Smooth muscle cell (in vitro differentiated cells): ENCODE data around the gene C22orf15. TPM values are rescaled to one million over a fixed set of nuclear protein-coding genes. Genes with fewer than 3 reads are reported as not detected.
A peak's percentile ranks its signal among the peaks of the same experiment; 100 is the strongest.

Source experiments
- DNase-seq: peaks from one replicate; lab custom pipeline; 2025; ENCODE audit not compliant: unreplicated experiment; lab: John Stamatoyannopoulos, UW
- H2AFZ ChIP-seq: fragments of 200-600 bp; sonication (generic); 2 replicates; pipeline ENCODE4 v1.6.0; 2016; ENCODE audit warnings: antibody characterized with exemption, low read depth, mild to moderate bottlenecking
- H3F3A ChIP-seq: fragments of 200-600 bp; sonication (generic); 2 replicates; pipeline ENCODE4 v1.6.0; 2017; ENCODE audit warnings: antibody characterized with exemption, low read depth
- H3K27ac ChIP-seq: fragments of 200-600 bp; sonication (generic); 2 replicates; pipeline ENCODE4 v1.5.1; 2016; ENCODE audit warnings: low read depth, mild to moderate bottlenecking
- H3K27me3 ChIP-seq: fragments of 200-600 bp; sonication (generic); 2 replicates; pipeline ENCODE4 v1.6.1; 2016; ENCODE audit warnings: low read depth, mild to moderate bottlenecking
- H3K36me3 ChIP-seq: fragments of 200-600 bp; sonication (generic); 2 replicates; pipeline ENCODE4 v1.5.1; 2016; ENCODE audit warnings: low read depth
- H3K4me1 ChIP-seq: fragments of 200-600 bp; sonication (generic); 2 replicates; pipeline ENCODE4 v1.5.1; 2016; ENCODE audit warnings: low read depth
- H3K4me2 ChIP-seq: fragments of 200-600 bp; sonication (generic); 2 replicates; pipeline ENCODE4 v1.6.0; 2016; ENCODE audit warnings: mild to moderate bottlenecking
- H3K4me3 ChIP-seq: fragments of 200-600 bp; sonication (generic); 2 replicates; pipeline ENCODE4 v1.5.1; 2016; ENCODE audit warnings: mild to moderate bottlenecking
- H3K79me2 ChIP-seq: fragments of 200-600 bp; sonication (generic); 2 replicates; pipeline ENCODE4 v1.6.0; 2016; ENCODE audit warnings: low read depth, mild to moderate bottlenecking
- H3K9ac ChIP-seq: fragments of 200-600 bp; sonication (generic); 2 replicates; pipeline ENCODE4 v1.6.0; 2016; ENCODE audit warnings: low read depth
- H3K9me3 ChIP-seq: fragments of 200-600 bp; sonication (generic); replicated peaks from 2 replicates; pipeline ENCODE4 v1.5.1; 2016; ENCODE audit warnings: low read depth
- H4K20me1 ChIP-seq: fragments of 200-600 bp; sonication (generic); 2 replicates; pipeline ENCODE4 v1.6.0; 2016; ENCODE audit warnings: low read depth
- CTCF ChIP-seq: fragments of 200-600 bp; sonication (generic); IDR thresholded peaks from 2 replicates; pipeline ENCODE4 v1.5.1; 2017; ENCODE audit warnings: borderline replicate concordance, mild to moderate bottlenecking, antibody characterized with exemption; ENCODE audit not compliant: insufficient read depth, poor library complexity, severe bottlenecking
- WGBS: methylation state at CpG from one replicate; pipeline ENCODE4 v1.1.7; 2016; ENCODE audit warnings: low lambda C conversion rate; 5-methylcytosine and 5-hydroxymethylcytosine counted together
- polyA plus RNA-seq: library from polyadenylated mRNA; unstranded; fragments of >200 nt; fragmentation: Nextera tagmentation; extraction: Ambion mirVana; gene quantifications from 2 replicates; pipeline ENCODE4 v1.2.1, GENCODE V29; 2016
- total RNA-seq: library from RNA; depleted of rRNA; stranded (reverse); fragments of >200 nt; gene quantifications from 2 replicates; pipeline ENCODE4 v1.2.3, GENCODE V29; 2014

The C22orf15 gene
- total and polyA plus RNA-seq, 2 experiments from 2014 or later, result 1.5 TPM; not detected in 1

- no peak for DNase-seq
- peaks cover 8% of the 10 kb centered on the region for H3K4me1 ChIP-seq
- no peaks in the 10 kb centered on the region for H3K27me3 ChIP-seq
- H3K4me3 ChIP-seq, result no peak overlapping the region
- H3K4me2 ChIP-seq, result peak overlapping the region; percentile 46
- peaks cover 9% of the 10 kb centered on the region for H3K36me3 ChIP-seq
- no peak overlapping the region for H2AFZ ChIP-seq
- no peaks in the 10 kb centered on the region for H3K9me3 ChIP-seq
- peaks cover 55% of the 10 kb centered on the region for H3K79me2 ChIP-seq
- H3F3A ChIP-seq, result no peaks in the 10 kb centered on the region
- H3K9ac ChIP-seq, result no peak overlapping the region
- H4K20me1 ChIP-seq, result peaks cover 94% of the 10 kb centered on the region
- H3K27ac ChIP-seq, result no peak overlapping the region
- TF ChIP-seq CTCF, result no peak
- 91% methylated on average over 25 of the region's 25 CpGs for WGBS
Observed at GRCh38 chr22:23791738-23792645, 29.2 kb downstream of the C22orf15 start.

- H3K79me2 ChIP-seq, result peaks cover 45% of the 10 kb centered on the region
- WGBS, result 99% methylated on average over 8 of the region's 8 CpGs
Observed at GRCh38 chr22:23793326-23793725, 30.5 kb downstream of the C22orf15 start.

GRCh38 chr22:23796461-23796860, 33.7 kb downstream of the C22orf15 start:
- Histone ChIP-seq H4K20me1 (peaks cover 87% of the 10 kb centered on the region), H3K4me2 (no peak overlapping the region), H2AFZ (no peak overlapping the region), H3F3A (no peaks in the 10 kb centered on the region), H3K4me1 (no peaks in the 10 kb centered on the region), H3K27me3 (no peaks in the 10 kb centered on the region), H3K36me3 (peaks cover 18% of the 10 kb centered on the region), H3K9ac (no peak overlapping the region), H3K79me2 (peaks cover 13% of the 10 kb centered on the region), H3K9me3 (no peaks in the 10 kb centered on the region), H3K27ac (no peak overlapping the region), H3K4me3 (no peak overlapping the region)
- DNase-seq, result no peak
- TF ChIP-seq CTCF, result no peak
- WGBS, result 65% methylated on average over 5 of the region's 5 CpGs

More at GRCh38 chr22:23793326-23793725, 30.5 kb downstream of the C22orf15 start:
- Histone ChIP-seq H3K9ac (no peak overlapping the region), H4K20me1 (peaks cover 91% of the 10 kb centered on the region), H3K9me3 (no peaks in the 10 kb centered on the region), H3K27ac (no peak overlapping the region), H3K4me1 (peaks cover under 1% of the 10 kb centered on the region), H3F3A (no peaks in the 10 kb centered on the region), H3K4me3 (no peak overlapping the region), H2AFZ (no peak overlapping the region), H3K4me2 (no peak overlapping the region), H3K27me3 (no peaks in the 10 kb centered on the region), H3K36me3 (peaks cover 9% of the 10 kb centered on the region)
- no peak for DNase-seq
- no peak for TF ChIP-seq CTCF
